Measurements from ENCODE around the gene OOEP. TPM values are rescaled to one million over a fixed set of nuclear protein-coding genes. Genes with fewer than 3 reads are reported as not detected.
"Not testable (repeated sequence)": the region's sequence is repeated elsewhere in the genome, so short reads cannot be mapped to it uniquely, and the experiment has no call there.

The OOEP gene
- total RNA-seq, 4 donors from 2014 or later, result not detected

DNA sequence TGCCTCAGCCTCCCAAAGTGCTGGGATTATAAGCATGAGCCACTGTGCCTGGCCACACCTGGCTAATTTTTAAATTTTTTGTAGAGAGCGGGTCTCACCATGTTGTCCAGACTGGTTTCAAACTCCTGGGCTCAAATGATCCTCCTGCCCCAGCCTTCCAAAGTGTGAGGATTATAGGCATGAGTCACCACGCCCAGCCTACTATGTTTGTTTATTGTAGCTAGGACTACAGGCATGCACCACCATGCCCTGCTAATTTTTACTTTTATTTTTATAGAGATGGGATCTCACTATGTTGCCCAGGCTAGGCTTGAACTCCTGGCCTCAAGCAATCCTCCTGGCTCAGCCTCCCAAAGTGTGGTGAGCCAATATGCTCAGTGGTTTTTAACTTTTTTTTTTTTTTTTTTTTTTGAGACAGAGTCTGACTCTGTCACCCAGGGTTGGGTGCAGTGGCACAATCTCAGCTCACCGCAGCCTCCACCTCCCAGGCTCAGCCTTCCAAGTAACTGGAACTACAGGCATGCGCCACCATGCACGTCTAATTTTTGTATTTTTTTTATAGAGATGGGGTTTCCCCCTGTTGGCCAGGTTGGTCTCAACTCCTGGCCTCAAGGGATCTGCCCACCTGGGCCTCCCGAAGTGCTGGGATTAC, 12.9 kb upstream of the OOEP start:
- TF ChIP-seq CTCF (IDR thresholded peaks at IDR 0.05), result no peak
- ATAC-seq (ENCODE audit: low FRiP score), result no peak
- DNase-seq (ENCODE audit: low spot score), result no peak

DNA sequence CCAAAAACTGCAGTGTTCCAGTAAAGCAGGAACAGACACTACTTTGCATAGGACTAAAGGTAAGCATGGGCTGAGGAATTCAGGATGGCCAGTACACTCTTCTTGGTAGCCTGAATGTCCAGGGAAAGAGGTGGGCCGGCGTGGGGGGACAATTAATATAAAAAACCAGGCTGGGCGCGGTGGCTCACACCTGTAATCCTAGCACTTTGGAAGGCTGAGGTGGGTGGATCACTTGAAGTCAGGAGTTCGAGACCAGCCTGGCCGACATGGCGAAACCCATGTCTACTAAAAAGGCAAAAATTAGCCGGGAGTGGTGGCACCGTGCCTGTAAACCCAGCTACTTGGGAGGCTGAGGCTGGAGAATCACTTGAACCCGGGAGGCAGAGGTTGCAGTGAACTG, 11.8 kb upstream of the OOEP start:
- not testable (repeated sequence) for ATAC-seq (ENCODE audit: low FRiP score); DNase-seq (ENCODE audit: low spot score)

DNA sequence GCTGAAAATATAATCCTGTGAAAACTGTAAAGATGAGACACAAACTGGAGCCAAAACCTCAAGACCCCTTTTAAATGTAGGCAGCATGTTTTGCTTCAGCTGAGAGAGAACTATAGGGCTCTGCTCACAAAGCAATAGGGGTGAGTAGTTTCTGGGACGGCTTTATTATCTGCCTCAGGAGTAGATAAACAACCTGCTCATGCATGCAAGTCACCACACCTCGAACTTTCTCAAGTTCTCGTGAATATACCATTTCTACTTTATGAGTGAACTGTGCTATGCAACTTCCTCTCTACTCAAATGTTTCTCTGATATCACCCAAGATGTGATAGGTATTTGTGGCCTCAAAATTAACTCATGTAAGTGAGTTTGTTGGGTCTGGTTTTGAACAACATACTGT, 7.5 kb upstream of the OOEP start:
- TF ChIP-seq CTCF (IDR thresholded peaks at IDR 0.05), result no peak
- no peak for ATAC-seq (ENCODE audit: low FRiP score)
- no peak for DNase-seq (ENCODE audit: low spot score)

- ATAC-seq (ENCODE audit: low FRiP score) (no peak), DNase-seq (ENCODE audit: low spot score) (no peak)
- TF ChIP-seq CTCF (IDR thresholded peaks at IDR 0.05), result no peak
Measured at GRCh38 chr6:73375216-73375615, 5.5 kb upstream of the OOEP start.

- DNase-seq (ENCODE audit: low spot score), result no peak
- no peak for ATAC-seq (ENCODE audit: low FRiP score)
- no peak for TF ChIP-seq CTCF (IDR thresholded peaks at IDR 0.05)
Measured at GRCh38 chr6:73372516-73372915, 2.8 kb upstream of the OOEP start.

- DNase-seq (ENCODE audit: low spot score) (no peak), ATAC-seq (ENCODE audit: low FRiP score) (no peak)
- no peak for TF ChIP-seq CTCF (IDR thresholded peaks at IDR 0.05)
Measured at GRCh38 chr6:73371984-73372383, 2.3 kb upstream of the OOEP start.

DNA sequence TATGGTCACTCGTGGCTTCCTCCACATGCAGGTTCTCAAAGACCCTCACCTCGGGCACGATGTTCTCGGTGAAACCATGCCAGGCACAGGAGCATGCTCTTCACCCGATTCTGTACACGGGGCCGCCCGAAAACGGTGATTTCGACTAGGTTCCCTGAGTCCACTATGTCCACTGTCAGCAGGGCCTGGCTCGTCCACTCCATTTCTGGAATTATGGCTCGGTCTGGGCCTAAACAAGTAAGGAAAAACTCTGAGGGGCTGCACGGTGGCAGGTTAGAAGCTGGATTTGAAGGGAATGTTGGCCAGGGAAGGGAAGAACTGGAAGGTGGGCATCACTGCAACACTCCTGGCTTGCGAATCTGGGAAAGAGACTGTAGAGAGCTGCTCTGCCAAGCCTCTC, 540 bp downstream of the OOEP start:
- ATAC-seq (ENCODE audit: low FRiP score) (no peak), DNase-seq (ENCODE audit: low spot score) (no peak)
- no peak for TF ChIP-seq CTCF (IDR thresholded peaks at IDR 0.05)
